ENCODE results near the gene ZC3H4. TPM values are rescaled to one million over a fixed set of nuclear protein-coding genes. Genes with fewer than 3 reads are reported as not detected.
A peak's percentile ranks its signal among the peaks of the same experiment; 100 is the strongest.

ZC3H4 gene
- total RNA-seq, 1 donor from 2014 or later: 49.3 TPM

DNA sequence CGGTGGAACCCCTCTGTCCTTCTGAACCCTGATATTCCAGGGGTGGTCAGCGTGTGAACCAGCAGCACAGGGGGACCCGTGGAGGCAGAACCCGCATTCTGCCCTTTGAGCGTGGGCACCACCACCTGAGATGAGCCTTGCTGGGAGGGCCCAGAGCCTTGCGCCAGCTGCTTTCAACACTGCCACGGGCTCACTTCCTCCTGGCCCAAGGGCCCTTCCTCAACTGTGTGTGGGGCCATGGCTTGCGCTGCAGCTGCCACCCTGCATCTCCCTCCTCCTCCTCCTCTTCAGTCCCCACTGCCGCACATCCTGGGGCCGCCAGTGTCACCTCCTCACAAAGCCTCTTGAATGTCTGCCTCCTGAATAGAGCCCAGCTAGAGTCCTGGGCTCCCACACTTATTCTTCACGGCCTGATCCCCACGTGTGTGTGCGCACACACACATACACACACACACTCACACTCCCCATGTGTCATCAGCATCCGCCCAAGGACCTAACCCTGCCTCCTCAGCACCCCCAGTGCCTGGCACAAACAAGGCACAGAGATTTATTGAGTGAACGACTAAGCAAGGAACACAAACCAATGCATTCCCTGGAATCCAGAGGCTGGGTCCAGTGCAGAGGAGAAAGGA is 38.3 kb downstream of the ZC3H4 start:
- H3K4me3 ChIP-seq: no peak overlapping the region
- ATAC-seq (peak; percentile 40 to 53), DNase-seq (peak; percentile 74)
- TF ChIP-seq, protein P1, sequence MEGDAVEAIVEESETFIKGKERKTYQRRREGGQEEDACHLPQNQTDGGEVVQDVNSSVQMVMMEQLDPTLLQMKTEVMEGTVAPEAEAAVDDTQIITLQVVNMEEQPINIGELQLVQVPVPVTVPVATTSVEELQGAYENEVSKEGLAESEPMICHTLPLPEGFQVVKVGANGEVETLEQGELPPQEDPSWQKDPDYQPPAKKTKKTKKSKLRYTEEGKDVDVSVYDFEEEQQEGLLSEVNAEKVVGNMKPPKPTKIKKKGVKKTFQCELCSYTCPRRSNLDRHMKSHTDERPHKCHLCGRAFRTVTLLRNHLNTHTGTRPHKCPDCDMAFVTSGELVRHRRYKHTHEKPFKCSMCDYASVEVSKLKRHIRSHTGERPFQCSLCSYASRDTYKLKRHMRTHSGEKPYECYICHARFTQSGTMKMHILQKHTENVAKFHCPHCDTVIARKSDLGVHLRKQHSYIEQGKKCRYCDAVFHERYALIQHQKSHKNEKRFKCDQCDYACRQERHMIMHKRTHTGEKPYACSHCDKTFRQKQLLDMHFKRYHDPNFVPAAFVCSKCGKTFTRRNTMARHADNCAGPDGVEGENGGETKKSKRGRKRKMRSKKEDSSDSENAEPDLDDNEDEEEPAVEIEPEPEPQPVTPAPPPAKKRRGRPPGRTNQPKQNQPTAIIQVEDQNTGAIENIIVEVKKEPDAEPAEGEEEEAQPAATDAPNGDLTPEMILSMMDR (IDR thresholded peaks at IDR 0.05): no peak
- intact Hi-C loops (cut with DNase I): loop anchor here (10.0 kb wide), 1 partner anchor 50 kb away; no protein-coding TSS in a partner anchor
- H3K27ac ChIP-seq: no peak overlapping the region
- peaks cover 92% of the 10 kb centered on the region for H3K36me3 ChIP-seq
- H3K27me3 ChIP-seq (ENCODE audit: low read depth): no peaks in the 10 kb centered on the region
- H3K4me1 ChIP-seq: peaks cover 4% of the 10 kb centered on the region
- no peaks in the 10 kb centered on the region for H3K9me3 ChIP-seq

DNA sequence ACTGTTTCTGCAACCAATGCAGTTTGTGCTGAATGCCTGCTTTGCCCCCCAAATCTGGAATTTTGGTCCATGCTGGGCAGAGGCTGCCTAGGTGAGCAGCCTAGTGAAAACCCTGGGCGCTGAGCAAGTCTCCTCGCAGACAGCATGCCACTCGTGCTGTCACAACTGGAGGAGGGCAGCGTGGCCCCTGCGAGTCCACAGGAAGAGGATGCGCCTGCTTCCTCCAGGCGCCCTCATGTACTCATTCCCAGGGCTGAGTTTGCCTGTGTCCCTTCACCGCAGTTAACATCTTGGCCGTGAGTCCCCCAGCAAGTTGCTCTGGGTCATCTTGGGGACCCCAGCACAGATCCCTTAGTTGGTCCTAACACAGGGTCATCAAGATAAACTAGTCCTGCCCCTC is 39.0 kb downstream of the ZC3H4 start:
- no peak for DNase-seq
- Histone ChIP-seq H3K27me3 (ENCODE audit: low read depth) (no peaks in the 10 kb centered on the region), H3K27ac (no peak overlapping the region), H3K4me3 (no peak overlapping the region), H3K36me3 (peaks cover 92% of the 10 kb centered on the region), H3K4me1 (peaks cover 4% of the 10 kb centered on the region), H3K9me3 (no peaks in the 10 kb centered on the region)
- TF ChIP-seq, protein P1 (IDR thresholded peaks at IDR 0.05): no peak
- intact Hi-C loops (cut with DNase I): loop anchor here (10.0 kb wide), 1 partner anchor 50 kb away; no protein-coding TSS in a partner anchor
- no peak for ATAC-seq

DNA sequence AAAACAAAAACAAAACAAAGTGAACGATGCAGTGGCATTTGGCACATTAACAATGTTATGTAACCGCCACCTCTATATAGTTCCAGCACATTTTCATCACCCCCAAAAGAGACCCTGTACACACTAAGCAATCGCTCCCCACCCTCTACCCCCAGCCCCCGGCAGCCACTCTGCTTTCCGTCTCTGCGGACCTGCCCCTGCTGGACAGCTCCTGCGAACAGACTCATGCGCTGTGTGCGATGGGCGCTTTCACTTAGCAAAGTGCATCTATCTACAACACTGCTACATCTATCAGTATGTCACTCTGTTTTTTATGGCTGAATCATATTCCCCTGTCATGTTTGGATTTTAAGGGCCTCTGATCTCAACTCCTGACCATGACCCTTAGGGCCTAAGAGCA is 40.0 kb downstream of the ZC3H4 start:
- TF ChIP-seq, protein P1 (IDR thresholded peaks at IDR 0.05): no peak
- H3K9me3 ChIP-seq: no peaks in the 10 kb centered on the region
- H3K27ac ChIP-seq: no peak overlapping the region
- intact Hi-C loops (cut with DNase I): loop anchor here (10.0 kb wide), 1 partner anchor 51 kb away; no protein-coding TSS in a partner anchor
- DNase-seq: no peak
- peaks cover 4% of the 10 kb centered on the region for H3K4me1 ChIP-seq
- H3K36me3 ChIP-seq: peaks cover 97% of the 10 kb centered on the region
- no peak for ATAC-seq
- no peaks in the 10 kb centered on the region for H3K27me3 ChIP-seq (ENCODE audit: low read depth)
- no peak overlapping the region for H3K4me3 ChIP-seq

DNA sequence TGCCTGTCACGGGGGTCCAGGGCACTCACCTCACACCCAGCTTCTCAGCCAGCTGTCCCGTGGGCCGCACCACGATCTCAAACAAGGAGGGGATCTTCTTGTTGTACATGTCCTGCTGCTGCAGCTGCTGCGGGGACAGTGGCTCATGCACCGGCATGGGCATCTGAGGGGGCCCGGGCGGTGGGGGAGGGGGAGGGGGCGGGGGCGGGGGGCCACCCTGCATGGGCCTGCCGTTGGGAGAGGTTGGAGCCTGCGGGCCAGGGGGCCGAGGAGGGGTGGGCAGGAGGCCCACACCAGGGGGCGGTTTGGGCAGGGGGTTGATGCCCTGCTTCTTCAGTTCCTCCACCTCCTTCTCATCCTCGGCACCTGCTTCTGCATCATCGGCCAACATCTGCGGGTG is 41.3 kb downstream of the ZC3H4 start:
- no peak for ATAC-seq
- Histone ChIP-seq H3K36me3 (peaks cover 97% of the 10 kb centered on the region), H3K4me3 (no peak overlapping the region), H3K4me1 (peaks cover 4% of the 10 kb centered on the region), H3K27ac (no peak overlapping the region), H3K9me3 (no peaks in the 10 kb centered on the region), H3K27me3 (ENCODE audit: low read depth) (no peaks in the 10 kb centered on the region)
- DNase-seq: no peak
- intact Hi-C loops (cut with DNase I): loop anchor here (10.0 kb wide), 1 partner anchor 52 kb away; no protein-coding TSS in a partner anchor
- TF ChIP-seq, protein P1 (IDR thresholded peaks at IDR 0.05): no peak

DNA sequence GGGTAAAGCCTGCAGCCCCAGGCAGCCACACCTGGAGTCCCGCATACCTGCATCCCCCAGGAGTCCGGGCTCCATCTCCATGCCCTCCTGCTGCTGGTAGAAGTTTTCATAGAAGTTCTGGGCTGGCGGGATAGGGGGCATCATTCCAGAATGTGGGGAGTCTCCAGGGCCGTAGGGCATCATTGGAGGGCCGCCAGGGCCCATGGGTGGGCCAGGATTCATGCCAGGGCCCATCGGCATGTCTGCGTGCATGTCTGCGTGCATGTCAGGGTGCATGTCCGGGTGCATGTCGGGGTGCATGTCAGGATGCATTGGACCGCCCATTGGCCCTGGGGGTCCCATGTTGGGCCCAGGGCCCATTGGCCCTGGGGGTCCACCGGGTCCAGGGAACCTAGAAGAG is 41.8 kb downstream of the ZC3H4 start:
- intact Hi-C loops (cut with DNase I): loop anchor here (10.0 kb wide), 1 partner anchor 53 kb away; no protein-coding TSS in a partner anchor
- ATAC-seq (no peak), DNase-seq (no peak)
- Histone ChIP-seq H3K4me1 (peaks cover 4% of the 10 kb centered on the region), H3K4me3 (no peak overlapping the region), H3K27ac (no peak overlapping the region), H3K9me3 (no peaks in the 10 kb centered on the region), H3K36me3 (peaks cover 97% of the 10 kb centered on the region), H3K27me3 (ENCODE audit: low read depth) (no peaks in the 10 kb centered on the region)
- TF ChIP-seq, protein P1 (IDR thresholded peaks at IDR 0.05): no peak

All from lower lobe of right lung (tissue), 2 donors.